HFFc6 (cell line): ENCODE data around the gene ST7. TPM values are rescaled to one million over a fixed set of nuclear protein-coding genes. Genes with fewer than 3 reads are reported as not detected.
"Not testable (repeated sequence)": the region's sequence is repeated elsewhere in the genome, so short reads cannot be mapped to it uniquely, and the experiment has no call there.

ENCODE experiments used
- DNase-seq: peaks from one replicate; pipeline ENCODE4 v3.0.0-alpha.2; 2018
- H3K27ac Mint-ChIP-seq: 2 replicates; pipeline ENCODE4 v1.8.0; 2020; ENCODE audit warnings: mild to moderate bottlenecking, mixed read lengths
- H3K27me3 Mint-ChIP-seq: 2 replicates; pipeline ENCODE4 v1.8.0; 2021; ENCODE audit warnings: mild to moderate bottlenecking, moderate library complexity, mixed read lengths; ENCODE audit not compliant: insufficient read depth
- H3K36me3 Mint-ChIP-seq: 2 replicates; pipeline ENCODE4 v1.8.0; 2021; ENCODE audit warnings: low read depth, mixed read lengths
- H3K4me1 Mint-ChIP-seq: 2 replicates; pipeline ENCODE4 v1.8.0; 2020; ENCODE audit warnings: low read depth, mixed read lengths
- H3K4me3 Mint-ChIP-seq: 2 replicates; pipeline ENCODE4 v1.8.0; 2020; ENCODE audit warnings: mild to moderate bottlenecking, moderate library complexity, mixed read lengths
- H3K9me3 Mint-ChIP-seq: 2 replicates; pipeline ENCODE4 v1.8.0; 2020; ENCODE audit warnings: mild to moderate bottlenecking, mixed read lengths
- CTCF ChIP-seq: fragments of 200-600 bp; sonication (generic); IDR thresholded peaks from 2 replicates; pipeline ENCODE4 v1.5.0; 2021; ENCODE audit warnings: antibody characterized with exemption, mild to moderate bottlenecking
- total RNA-seq, 6 experiments: library from RNA; stranded (reverse); fragmentation: NEBNext Ultra II Directional; extraction: Animal tissue kit (Norgen Biotek cat#: 25700); gene quantifications; 2 replicates in 1 of 6; 3 replicates in 5 of 6; pipeline ENCODE4 v1.2.3, GENCODE V29; 2021

ST7 gene
- total RNA-seq, 6 experiments from 2014 or later, result 13.5 to 18.8 (median 16.8) TPM

GRCh38 chr7:116967254-116967922, 14.1 kb downstream of the ST7 start:
- TF ChIP-seq CTCF, result no peak
- no peak overlapping the region for H3K27ac Mint-ChIP-seq
- no peaks in the 10 kb centered on the region for H3K9me3 Mint-ChIP-seq
- H3K4me3 Mint-ChIP-seq, result no peak overlapping the region
- no peaks in the 10 kb centered on the region; the same call in 1 of the 2 replicates for H3K36me3 Mint-ChIP-seq
- H3K27me3 Mint-ChIP-seq, result no peaks in the 10 kb centered on the region
- peaks cover 38% of the 10 kb centered on the region for H3K4me1 Mint-ChIP-seq
- DNase-seq, result no peak

- DNase-seq, result no peak
- Mint-ChIP-seq H3K4me3 (no peak overlapping the region), H3K27ac (no peak overlapping the region), H3K36me3 (no peaks in the 10 kb centered on the region), H3K4me1 (peaks cover 33% of the 10 kb centered on the region), H3K9me3 (no peaks in the 10 kb centered on the region), H3K27me3 (no peaks in the 10 kb centered on the region; the same call in 1 of the 2 replicates)
- TF ChIP-seq CTCF, result no peak
Observed at GRCh38 chr7:116967983-116968382, 14.7 kb downstream of the ST7 start.

- DNase-seq, result no peak
- TF ChIP-seq CTCF, result no peak
- Mint-ChIP-seq H3K4me3 (no peak overlapping the region), H3K27ac (no peak overlapping the region), H3K27me3 (no peaks in the 10 kb centered on the region; the same call in 1 of the 2 replicates), H3K9me3 (no peaks in the 10 kb centered on the region), H3K36me3 (no peaks in the 10 kb centered on the region), H3K4me1 (peaks cover 33% of the 10 kb centered on the region)
Observed at GRCh38 chr7:116968631-116969030, 15.3 kb downstream of the ST7 start.

- Mint-ChIP-seq H3K9me3 (no peaks in the 10 kb centered on the region), H3K27ac (no peak overlapping the region), H3K36me3 (no peaks in the 10 kb centered on the region), H3K4me1 (peaks cover 33% of the 10 kb centered on the region), H3K4me3 (no peak overlapping the region), H3K27me3 (no peaks in the 10 kb centered on the region; the same call in 1 of the 2 replicates)
- no peak for DNase-seq
- no peak for TF ChIP-seq CTCF
Observed at GRCh38 chr7:116969371-116969902, 16.1 kb downstream of the ST7 start.

- no peak for DNase-seq
- Mint-ChIP-seq H3K4me3 (no peak overlapping the region), H3K36me3 (peaks cover 5% of the 10 kb centered on the region; the same call in 1 of the 2 replicates), H3K27me3 (no peaks in the 10 kb centered on the region; the same call in 1 of the 2 replicates), H3K9me3 (no peaks in the 10 kb centered on the region), H3K27ac (no peak overlapping the region; the same call in 1 of the 2 replicates), H3K4me1 (peaks cover 33% of the 10 kb centered on the region)
- no peak for TF ChIP-seq CTCF
Observed at GRCh38 chr7:116970238-116970910, 17.1 kb downstream of the ST7 start.

GRCh38 chr7:116971153-116971552, 17.9 kb downstream of the ST7 start:
- H3K36me3 Mint-ChIP-seq, H3K4me3 Mint-ChIP-seq, DNase-seq, H3K27me3 Mint-ChIP-seq, H3K9me3 Mint-ChIP-seq, H3K27ac Mint-ChIP-seq: not testable (repeated sequence)
- peaks cover 33% of the 10 kb centered on the region for H3K4me1 Mint-ChIP-seq
